T-helper 1 cell (primary cell): ENCODE measurements around the gene FAT2.
"Not testable (repeated sequence)": the region's sequence is repeated elsewhere in the genome, so short reads cannot be mapped to it uniquely, and the experiment has no call there.

Experiments used
- DNase-seq, 5 donors: peaks; one replicate each; pipeline ENCODE4 v3.0.0-alpha.2; 2012 to 2020

The FAT2 gene

GRCh38 chr5:151614565-151614964, 23.4 kb upstream of the FAT2 start:
- DNase-seq: no peak

GRCh38 chr5:151612689-151613427, 21.7 kb upstream of the FAT2 start:
- peak in 3 of 5 donors; percentile 5 to 62 (median 16) for DNase-seq

GRCh38 chr5:151611127-151611775, 20.1 kb upstream of the FAT2 start:
- no peak for DNase-seq

GRCh38 chr5:151608522-151608921, 17.4 kb upstream of the FAT2 start:
- no peak for DNase-seq

GRCh38 chr5:151607304-151607703, 16.2 kb upstream of the FAT2 start:
- DNase-seq: no peak

GRCh38 chr5:151605559-151605958, 14.4 kb upstream of the FAT2 start:
- no peak for DNase-seq

GRCh38 chr5:151602806-151603205, 11.7 kb upstream of the FAT2 start:
- DNase-seq: no peak

- no peak for DNase-seq
These were observed 10.3 kb upstream of the FAT2 start for GRCh38 chr5:151601391-151601790.

GRCh38 chr5:151600069-151600665, 9.0 kb upstream of the FAT2 start:
- no peak for DNase-seq

GRCh38 chr5:151598984-151599383, 7.9 kb upstream of the FAT2 start:
- peak in 1 of 5 donors; percentile 16 for DNase-seq

- no peak for DNase-seq
These were observed 7.4 kb upstream of the FAT2 start for GRCh38 chr5:151598549-151598948.

GRCh38 chr5:151597749-151598148, 6.6 kb upstream of the FAT2 start:
- no peak for DNase-seq

- DNase-seq: no peak
These were observed 5.9 kb upstream of the FAT2 start for GRCh38 chr5:151596828-151597539.

- no peak for DNase-seq
These were observed 4.3 kb upstream of the FAT2 start for GRCh38 chr5:151595411-151595826.

GRCh38 chr5:151592855-151593408, 1.8 kb upstream of the FAT2 start:
- no peak for DNase-seq

- DNase-seq: no peak
These were observed 1.1 kb downstream of the FAT2 start for GRCh38 chr5:151589878-151590570.

GRCh38 chr5:151587796-151588555, 3.2 kb downstream of the FAT2 start:
- DNase-seq: no peak

GRCh38 chr5:151585970-151586369, 5.2 kb downstream of the FAT2 start:
- no peak for DNase-seq

GRCh38 chr5:151585344-151585743, 5.8 kb downstream of the FAT2 start:
- not testable (repeated sequence) for DNase-seq

GRCh38 chr5:151584057-151584937, 6.8 kb downstream of the FAT2 start:
- DNase-seq: no peak
